Rectal smooth muscle tissue (tissue), 1 donor: Measurements from ENCODE around the gene MANF.

Source experiments
- H3K27ac ChIP-seq: one replicate; pipeline ENCODE4 v1.7.0; 2013; ENCODE audit warnings: low read depth, low read length, inconsistent platforms
- H3K27me3 ChIP-seq: one replicate; pipeline ENCODE4 v1.7.0; 2013; ENCODE audit warnings: low read length; ENCODE audit not compliant: control insufficient read depth, insufficient read depth
- H3K36me3 ChIP-seq: one replicate; pipeline ENCODE4 v1.7.0; 2013; ENCODE audit warnings: low read length; ENCODE audit not compliant: control insufficient read depth, insufficient read depth
- H3K4me1 ChIP-seq: one replicate; pipeline ENCODE4 v1.7.0; 2013; ENCODE audit warnings: low read length; ENCODE audit not compliant: control insufficient read depth, insufficient read depth
- H3K4me3 ChIP-seq: one replicate; pipeline ENCODE4 v1.7.0; 2013; ENCODE audit warnings: low read length
- H3K9ac ChIP-seq: one replicate; pipeline ENCODE4 v1.7.0; 2013; ENCODE audit warnings: low read length

The MANF gene

GRCh38 chr3:51375571-51375970 lies 9.5 kb upstream of the MANF start:
- H3K27me3 ChIP-seq: no peaks in the 10 kb centered on the region
- no peaks in the 10 kb centered on the region for H3K4me1 ChIP-seq
- H3K4me3 ChIP-seq: no peak overlapping the region
- no peak overlapping the region for H3K9ac ChIP-seq
- no peak overlapping the region for H3K27ac ChIP-seq
- no peaks in the 10 kb centered on the region for H3K36me3 ChIP-seq

- Histone ChIP-seq H3K36me3 (no peaks in the 10 kb centered on the region), H3K27ac (no peak overlapping the region), H3K4me3 (no peak overlapping the region), H3K9ac (no peak overlapping the region), H3K27me3 (no peaks in the 10 kb centered on the region), H3K4me1 (no peaks in the 10 kb centered on the region)
Measured at GRCh38 chr3:51378065-51378464, 7.0 kb upstream of the MANF start.

- no peaks in the 10 kb centered on the region for H3K36me3 ChIP-seq
- H3K4me3 ChIP-seq: no peak overlapping the region
- no peaks in the 10 kb centered on the region for H3K27me3 ChIP-seq
- H3K27ac ChIP-seq: no peak overlapping the region
- no peaks in the 10 kb centered on the region for H3K4me1 ChIP-seq
- no peak overlapping the region for H3K9ac ChIP-seq
Measured at GRCh38 chr3:51378726-51379125, 6.4 kb upstream of the MANF start.

GRCh38 chr3:51379301-51379700 lies 5.8 kb upstream of the MANF start:
- Histone ChIP-seq H3K27ac (no peak overlapping the region), H3K4me3 (no peak overlapping the region), H3K4me1 (peaks cover 3% of the 10 kb centered on the region), H3K36me3 (no peaks in the 10 kb centered on the region), H3K27me3 (no peaks in the 10 kb centered on the region), H3K9ac (no peak overlapping the region)

- no peak overlapping the region for H3K27ac ChIP-seq
- H3K9ac ChIP-seq: no peak overlapping the region
- no peaks in the 10 kb centered on the region for H3K36me3 ChIP-seq
- no peaks in the 10 kb centered on the region for H3K27me3 ChIP-seq
- peaks cover 3% of the 10 kb centered on the region for H3K4me1 ChIP-seq
- H3K4me3 ChIP-seq: no peak overlapping the region
Measured at GRCh38 chr3:51379746-51380455, 5.2 kb upstream of the MANF start.

GRCh38 chr3:51380601-51381332 lies 4.3 kb upstream of the MANF start:
- Histone ChIP-seq H3K27ac (no peak overlapping the region), H3K36me3 (no peaks in the 10 kb centered on the region), H3K27me3 (no peaks in the 10 kb centered on the region)

GRCh38 chr3:51381333-51381705 lies 3.8 kb upstream of the MANF start:
- Histone ChIP-seq H3K4me1 (peaks cover 11% of the 10 kb centered on the region), H3K36me3 (no peaks in the 10 kb centered on the region), H3K9ac (no peak overlapping the region), H3K4me3 (no peak overlapping the region), H3K27me3 (no peaks in the 10 kb centered on the region), H3K27ac (no peak overlapping the region)

More at GRCh38 chr3:51380601-51381332, 4.3 kb upstream of the MANF start:
- H3K9ac ChIP-seq: no peak overlapping the region
- H3K4me3 ChIP-seq: no peak overlapping the region
- H3K4me1 ChIP-seq: peaks cover 6% of the 10 kb centered on the region

- H3K27me3 ChIP-seq: no peaks in the 10 kb centered on the region
- no peaks in the 10 kb centered on the region for H3K36me3 ChIP-seq
- H3K4me1 ChIP-seq: peaks cover 12% of the 10 kb centered on the region
- H3K27ac ChIP-seq: no peak overlapping the region
- no peak overlapping the region for H3K9ac ChIP-seq
- H3K4me3 ChIP-seq: no peak overlapping the region
Measured at GRCh38 chr3:51382076-51382745, 2.9 kb upstream of the MANF start.

- Histone ChIP-seq H3K4me1 (peaks cover 12% of the 10 kb centered on the region), H3K4me3 (no peak overlapping the region), H3K9ac (no peak overlapping the region), H3K36me3 (no peaks in the 10 kb centered on the region), H3K27me3 (no peaks in the 10 kb centered on the region), H3K27ac (no peak overlapping the region)
Measured at GRCh38 chr3:51382947-51383578, 2.0 kb upstream of the MANF start.

GRCh38 chr3:51384055-51384725 lies 901 bp upstream of the MANF start:
- peak overlapping the region; percentile 91 for H3K27ac ChIP-seq
- no peaks in the 10 kb centered on the region for H3K27me3 ChIP-seq
- peak overlapping the region; percentile 87 for H3K4me3 ChIP-seq
- H3K36me3 ChIP-seq: no peaks in the 10 kb centered on the region
- H3K9ac ChIP-seq: peak overlapping the region; percentile 81
- H3K4me1 ChIP-seq: peaks cover 12% of the 10 kb centered on the region

- Histone ChIP-seq H3K27ac (peak overlapping the region; percentile 77), H3K4me3 (peak overlapping the region; percentile 75), H3K9ac (peak overlapping the region; percentile 2), H3K36me3 (no peaks in the 10 kb centered on the region), H3K4me1 (peaks cover 16% of the 10 kb centered on the region), H3K27me3 (no peaks in the 10 kb centered on the region)
Measured at GRCh38 chr3:51385621-51386091, 565 bp downstream of the MANF start.
